HL-60 (cell line): Measurements from ENCODE around the gene HIPK2.

ENCODE experiments used
- DNase-seq, 2 experiments: peaks; one replicate each; pipeline ENCODE4 v3.0.0-alpha.2; 2010 to 2020; ENCODE audit warnings: low read depth in 1 of 2, low spot score in 1 of 2
- H3K27ac ChIP-seq: fragments of 250-450 bp; sonication (Bioruptor Pico); replicated peaks from 2 replicates; pipeline ENCODE4 v1.5.1; 2020; ENCODE audit warnings: mild to moderate bottlenecking, moderate library complexity
- H3K27me3 ChIP-seq: fragments of 250-450 bp; sonication (Bioruptor Pico); 2 replicates; pipeline ENCODE4 v1.5.1; 2021; ENCODE audit warnings: mild to moderate bottlenecking, moderate library complexity; ENCODE audit not compliant: insufficient read depth, poor library complexity, severe bottlenecking
- H3K4me3 ChIP-seq: replicated peaks from 2 replicates; pipeline ENCODE4 v1.5.1; 2011; ENCODE audit warnings: mild to moderate bottlenecking, control low read depth, low read length; ENCODE audit not compliant: insufficient read depth
- GABPA ChIP-seq: IDR thresholded peaks from 2 replicates; pipeline ENCODE4 v1.6.1; 2012; ENCODE audit warnings: low read depth
- POLR2AphosphoS5 ChIP-seq: IDR thresholded peaks from 2 replicates; pipeline ENCODE4 v1.6.1; 2012; ENCODE audit warnings: low read depth
- SPI1 ChIP-seq: IDR thresholded peaks from 2 replicates; pipeline ENCODE4 v1.6.1; 2012; ENCODE audit warnings: low read depth, mild to moderate bottlenecking, borderline replicate concordance
- TF ChIP-seq, protein P1 (sequence below): IDR thresholded peaks from one replicate; pipeline ENCODE4 v1.5.1; 2011; ENCODE audit warnings: low read length, control low read depth, inconsistent platforms; ENCODE audit not compliant: insufficient read depth
- TF ChIP-seq, protein P2 (sequence below): IDR thresholded peaks from 2 replicates; pipeline ENCODE4 v1.6.1; 2012; ENCODE audit warnings: low read depth; ENCODE audit not compliant: insufficient replicate concordance

HIPK2 gene

DNA sequence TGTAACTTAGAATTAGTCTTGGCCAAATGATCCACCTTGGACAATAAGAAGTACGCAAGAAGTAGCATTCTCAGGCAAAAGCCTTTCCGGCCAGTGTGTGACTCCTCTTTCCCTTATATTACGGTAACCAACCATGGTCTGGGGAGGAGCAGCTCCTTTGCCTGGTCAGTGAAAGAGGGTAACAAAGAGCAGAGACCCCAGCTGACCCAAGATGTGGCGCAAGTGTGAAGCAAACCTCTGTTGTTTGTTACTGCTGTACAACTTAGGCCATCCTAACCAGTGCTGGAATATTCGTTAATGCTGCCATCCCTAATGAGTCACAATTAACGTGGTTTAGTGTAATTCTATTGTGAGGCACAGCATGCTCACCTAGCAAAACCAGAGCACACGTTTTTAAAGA, 44.0 kb downstream of the HIPK2 start:
- no peak for TF ChIP-seq POLR2AphosphoS5
- TF ChIP-seq, protein P1, sequence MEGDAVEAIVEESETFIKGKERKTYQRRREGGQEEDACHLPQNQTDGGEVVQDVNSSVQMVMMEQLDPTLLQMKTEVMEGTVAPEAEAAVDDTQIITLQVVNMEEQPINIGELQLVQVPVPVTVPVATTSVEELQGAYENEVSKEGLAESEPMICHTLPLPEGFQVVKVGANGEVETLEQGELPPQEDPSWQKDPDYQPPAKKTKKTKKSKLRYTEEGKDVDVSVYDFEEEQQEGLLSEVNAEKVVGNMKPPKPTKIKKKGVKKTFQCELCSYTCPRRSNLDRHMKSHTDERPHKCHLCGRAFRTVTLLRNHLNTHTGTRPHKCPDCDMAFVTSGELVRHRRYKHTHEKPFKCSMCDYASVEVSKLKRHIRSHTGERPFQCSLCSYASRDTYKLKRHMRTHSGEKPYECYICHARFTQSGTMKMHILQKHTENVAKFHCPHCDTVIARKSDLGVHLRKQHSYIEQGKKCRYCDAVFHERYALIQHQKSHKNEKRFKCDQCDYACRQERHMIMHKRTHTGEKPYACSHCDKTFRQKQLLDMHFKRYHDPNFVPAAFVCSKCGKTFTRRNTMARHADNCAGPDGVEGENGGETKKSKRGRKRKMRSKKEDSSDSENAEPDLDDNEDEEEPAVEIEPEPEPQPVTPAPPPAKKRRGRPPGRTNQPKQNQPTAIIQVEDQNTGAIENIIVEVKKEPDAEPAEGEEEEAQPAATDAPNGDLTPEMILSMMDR = no peak
- no peak for TF ChIP-seq SPI1
- TF ChIP-seq, protein P2, sequence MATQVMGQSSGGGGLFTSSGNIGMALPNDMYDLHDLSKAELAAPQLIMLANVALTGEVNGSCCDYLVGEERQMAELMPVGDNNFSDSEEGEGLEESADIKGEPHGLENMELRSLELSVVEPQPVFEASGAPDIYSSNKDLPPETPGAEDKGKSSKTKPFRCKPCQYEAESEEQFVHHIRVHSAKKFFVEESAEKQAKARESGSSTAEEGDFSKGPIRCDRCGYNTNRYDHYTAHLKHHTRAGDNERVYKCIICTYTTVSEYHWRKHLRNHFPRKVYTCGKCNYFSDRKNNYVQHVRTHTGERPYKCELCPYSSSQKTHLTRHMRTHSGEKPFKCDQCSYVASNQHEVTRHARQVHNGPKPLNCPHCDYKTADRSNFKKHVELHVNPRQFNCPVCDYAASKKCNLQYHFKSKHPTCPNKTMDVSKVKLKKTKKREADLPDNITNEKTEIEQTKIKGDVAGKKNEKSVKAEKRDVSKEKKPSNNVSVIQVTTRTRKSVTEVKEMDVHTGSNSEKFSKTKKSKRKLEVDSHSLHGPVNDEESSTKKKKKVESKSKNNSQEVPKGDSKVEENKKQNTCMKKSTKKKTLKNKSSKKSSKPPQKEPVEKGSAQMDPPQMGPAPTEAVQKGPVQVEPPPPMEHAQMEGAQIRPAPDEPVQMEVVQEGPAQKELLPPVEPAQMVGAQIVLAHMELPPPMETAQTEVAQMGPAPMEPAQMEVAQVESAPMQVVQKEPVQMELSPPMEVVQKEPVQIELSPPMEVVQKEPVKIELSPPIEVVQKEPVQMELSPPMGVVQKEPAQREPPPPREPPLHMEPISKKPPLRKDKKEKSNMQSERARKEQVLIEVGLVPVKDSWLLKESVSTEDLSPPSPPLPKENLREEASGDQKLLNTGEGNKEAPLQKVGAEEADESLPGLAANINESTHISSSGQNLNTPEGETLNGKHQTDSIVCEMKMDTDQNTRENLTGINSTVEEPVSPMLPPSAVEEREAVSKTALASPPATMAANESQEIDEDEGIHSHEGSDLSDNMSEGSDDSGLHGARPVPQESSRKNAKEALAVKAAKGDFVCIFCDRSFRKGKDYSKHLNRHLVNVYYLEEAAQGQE = no peak
- TF ChIP-seq GABPA = no peak
- Histone ChIP-seq H3K27me3 (no peaks in the 10 kb centered on the region), H3K4me3 (no peak overlapping the region), H3K27ac (no peak overlapping the region)
- no peak for DNase-seq

DNA sequence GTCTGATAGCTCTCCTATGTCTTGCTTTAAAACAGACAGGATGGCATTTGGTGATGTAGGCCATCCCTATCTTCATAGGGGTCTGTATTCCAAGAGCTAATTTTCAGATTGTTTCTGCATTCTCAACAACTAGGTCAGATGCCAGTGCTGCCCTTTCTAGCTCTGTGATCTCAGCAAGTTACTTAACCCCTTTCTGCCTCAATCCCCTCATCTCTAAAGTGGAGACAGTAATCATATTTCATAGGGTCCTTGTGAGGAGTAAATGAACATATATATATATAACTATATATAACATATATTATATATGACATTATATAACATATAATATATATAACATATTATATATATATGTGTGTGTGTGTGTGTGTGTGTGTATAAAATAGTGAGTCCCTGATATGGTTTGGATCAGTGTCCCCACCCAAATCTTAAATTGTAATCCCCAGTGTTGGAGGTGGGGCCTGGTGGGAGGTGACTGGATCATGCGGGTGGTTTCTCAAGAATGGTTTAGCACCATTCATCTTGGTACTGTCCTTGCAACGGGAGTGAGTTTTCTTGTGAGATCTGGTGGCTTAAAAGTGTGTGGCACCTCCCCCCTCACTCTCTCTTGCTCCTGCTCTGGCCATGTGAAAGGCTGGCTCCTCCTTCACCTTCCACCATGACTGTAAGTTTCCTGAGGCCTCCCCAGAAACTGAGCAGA, 45.2 kb downstream of the HIPK2 start:
- TF ChIP-seq, protein P2 = no peak
- no peak for TF ChIP-seq POLR2AphosphoS5
- TF ChIP-seq SPI1 = no peak
- no peak for TF ChIP-seq GABPA
- TF ChIP-seq, protein P1 = no peak
- H3K27me3 ChIP-seq = no peaks in the 10 kb centered on the region
- no peak for DNase-seq
- no peak overlapping the region for H3K4me3 ChIP-seq
- peak overlapping the region; percentile 53 for H3K27ac ChIP-seq

DNA sequence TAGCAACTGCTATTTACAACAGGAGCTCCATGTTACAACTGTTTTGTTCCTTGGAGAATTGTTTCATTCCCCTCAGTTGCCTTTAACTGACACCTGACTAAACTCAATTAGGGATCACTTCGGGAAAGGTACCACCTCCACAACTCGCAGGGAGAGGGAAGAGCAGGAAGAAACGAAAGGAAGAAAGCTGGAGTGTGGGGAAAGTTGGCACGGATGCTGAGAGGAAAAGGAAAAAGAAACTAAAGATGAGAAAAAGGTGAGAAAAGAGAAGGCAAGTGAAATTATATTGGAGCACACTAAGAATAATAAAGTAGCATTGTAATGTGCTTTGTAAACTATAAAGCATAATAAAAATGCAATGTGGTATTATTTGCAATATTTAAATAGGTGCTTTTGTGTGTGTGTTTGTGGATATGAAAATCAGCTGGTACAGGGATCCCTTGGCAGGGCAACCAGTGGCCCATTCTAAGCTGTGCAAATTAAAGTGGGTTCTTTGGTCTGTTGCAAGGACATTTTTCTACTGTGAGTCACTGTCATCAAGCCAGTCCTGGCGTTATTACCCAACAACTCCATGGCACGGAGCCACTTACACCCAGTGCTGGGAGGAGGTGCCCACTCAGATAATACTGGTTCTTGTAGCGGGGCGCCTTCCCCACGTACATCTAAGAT, 45.9 kb downstream of the HIPK2 start:
- Histone ChIP-seq H3K4me3 (no peak overlapping the region), H3K27me3 (no peaks in the 10 kb centered on the region), H3K27ac (peak overlapping the region; percentile 53)
- TF ChIP-seq POLR2AphosphoS5 (no peak), GABPA (no peak)
- TF ChIP-seq, protein P2 = no peak
- TF ChIP-seq, protein P1 = no peak
- DNase-seq = peak; percentile 85 to 92
